SK-N-SH treated with all-trans-retinoic acid at 6 μM for 48 hours (cell line): ENCODE results near the gene CASTOR1.

Experiments
- CREB5 ChIP-seq: fragments of 250-450 bp; sonication (Bioruptor Pico); IDR thresholded peaks from 2 replicates; pipeline ENCODE4 v1.5.1; 2020; ENCODE audit warnings: low read depth, mild to moderate bottlenecking, moderate library complexity
- PATZ1 ChIP-seq: fragments of 250-450 bp; sonication (Bioruptor Pico); IDR thresholded peaks from 2 replicates; pipeline ENCODE4 v1.8.0; 2020; ENCODE audit warnings: mild to moderate bottlenecking, moderate library complexity, borderline replicate concordance
- SNAI2 ChIP-seq: fragments of 250-450 bp; sonication (Bioruptor Pico); IDR thresholded peaks from 2 replicates; pipeline ENCODE4 v1.5.0; 2020; ENCODE audit warnings: mild to moderate bottlenecking, moderate library complexity

- no peak for TF ChIP-seq PATZ1
- TF ChIP-seq CREB5, result no peak
- no peak for TF ChIP-seq SNAI2 (CRISPR knock-in tag)
Measured at GRCh38 chr22:30287648-30288418, 1.5 kb downstream of the CASTOR1 start.
